Measurements from ENCODE around the gene IFIT1.

GRCh38 chr10:89393898-89394297, 1.5 kb downstream of the IFIT1 start:
- TF ChIP-seq CTCF (IDR thresholded peaks at IDR 0.05) (no peak), EZH2 (IDR thresholded peaks at IDR 0.05) (no peak)

Data from neural progenitor cell (in vitro differentiated cells).